A549 (cell line): ENCODE results near the gene SGCE.

ENCODE experiments used
- EP300 ChIP-seq, 2 experiments: fragments of >200 bp; sonication (Bioruptor Twin); formaldehyde crosslinking; IDR thresholded peaks; 2 replicates in 1 of 2; 3 replicates in 1 of 2; pipeline ENCODE4 v1.6.1; 2016 to 2017
- ESRRA ChIP-seq: fragments of 150-350 bp; IDR thresholded peaks from 2 replicates; pipeline ENCODE4 v1.6.1; 2014; ENCODE audit warnings: mild to moderate bottlenecking, low read length, borderline replicate concordance
- MYC ChIP-seq: IDR thresholded peaks from 2 replicates; pipeline ENCODE4 v1.6.1; 2012; ENCODE audit warnings: mild to moderate bottlenecking, inconsistent platforms, low read length, improper control_type of control experiment, borderline replicate concordance
- POLR2A ChIP-seq: IDR thresholded peaks from 2 replicates; pipeline ENCODE4 v1.6.1; 2012; ENCODE audit warnings: mild to moderate bottlenecking, low read length
- SMC3 ChIP-seq: fragments of >200 bp; sonication (Bioruptor Twin); formaldehyde crosslinking; IDR thresholded peaks from 3 replicates; pipeline ENCODE4 v1.6.1; 2018; ENCODE audit warnings: inconsistent platforms
- SREBF2 ChIP-seq: fragments of 450-650 bp; IDR thresholded peaks from 2 replicates; pipeline ENCODE4 v1.6.1; 2014; ENCODE audit warnings: mild to moderate bottlenecking, moderate library complexity
- TF ChIP-seq, protein P1 (sequence below): fragments of >200 bp; sonication (Bioruptor Twin); formaldehyde crosslinking; IDR thresholded peaks from 3 replicates; pipeline ENCODE4 v1.5.1; 2016
- TF ChIP-seq, protein P2 (sequence below): IDR thresholded peaks from 2 replicates; pipeline ENCODE4 v1.6.1; 2012
- TF ChIP-seq, protein P3 (sequence below): fragments of 150-350 bp; IDR thresholded peaks from 2 replicates; pipeline ENCODE4 v1.6.1; 2014; ENCODE audit warnings: low read depth, mild to moderate bottlenecking, low read length

DNA sequence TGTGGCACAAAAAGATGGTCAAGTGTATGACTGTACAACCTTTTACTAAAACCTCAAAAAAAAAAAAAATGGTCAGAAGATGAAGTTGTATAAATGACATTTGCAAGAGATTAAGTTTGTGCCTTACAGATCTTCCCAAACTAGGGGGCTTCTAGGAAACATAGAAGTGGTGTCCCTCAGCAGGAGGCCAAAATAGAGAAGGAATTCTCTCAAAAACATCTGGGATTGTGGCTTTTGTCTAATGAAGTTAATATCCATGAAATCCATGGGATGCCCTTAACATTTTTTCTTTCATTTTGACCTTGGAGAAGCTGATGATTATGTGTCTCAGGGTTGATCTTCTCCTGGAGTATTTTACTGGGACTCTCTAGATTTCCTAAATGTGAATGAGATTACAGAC, 84.1 kb downstream of the SGCE start:
- TF ChIP-seq POLR2A (no peak), SREBF2 (no peak), SMC3 (no peak), EP300 (IDR thresholded peaks at IDR 0.05) (no peak), MYC (no peak), ESRRA (no peak)
- TF ChIP-seq, protein P1, sequence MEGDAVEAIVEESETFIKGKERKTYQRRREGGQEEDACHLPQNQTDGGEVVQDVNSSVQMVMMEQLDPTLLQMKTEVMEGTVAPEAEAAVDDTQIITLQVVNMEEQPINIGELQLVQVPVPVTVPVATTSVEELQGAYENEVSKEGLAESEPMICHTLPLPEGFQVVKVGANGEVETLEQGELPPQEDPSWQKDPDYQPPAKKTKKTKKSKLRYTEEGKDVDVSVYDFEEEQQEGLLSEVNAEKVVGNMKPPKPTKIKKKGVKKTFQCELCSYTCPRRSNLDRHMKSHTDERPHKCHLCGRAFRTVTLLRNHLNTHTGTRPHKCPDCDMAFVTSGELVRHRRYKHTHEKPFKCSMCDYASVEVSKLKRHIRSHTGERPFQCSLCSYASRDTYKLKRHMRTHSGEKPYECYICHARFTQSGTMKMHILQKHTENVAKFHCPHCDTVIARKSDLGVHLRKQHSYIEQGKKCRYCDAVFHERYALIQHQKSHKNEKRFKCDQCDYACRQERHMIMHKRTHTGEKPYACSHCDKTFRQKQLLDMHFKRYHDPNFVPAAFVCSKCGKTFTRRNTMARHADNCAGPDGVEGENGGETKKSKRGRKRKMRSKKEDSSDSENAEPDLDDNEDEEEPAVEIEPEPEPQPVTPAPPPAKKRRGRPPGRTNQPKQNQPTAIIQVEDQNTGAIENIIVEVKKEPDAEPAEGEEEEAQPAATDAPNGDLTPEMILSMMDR, result no peak
- TF ChIP-seq, protein P2, sequence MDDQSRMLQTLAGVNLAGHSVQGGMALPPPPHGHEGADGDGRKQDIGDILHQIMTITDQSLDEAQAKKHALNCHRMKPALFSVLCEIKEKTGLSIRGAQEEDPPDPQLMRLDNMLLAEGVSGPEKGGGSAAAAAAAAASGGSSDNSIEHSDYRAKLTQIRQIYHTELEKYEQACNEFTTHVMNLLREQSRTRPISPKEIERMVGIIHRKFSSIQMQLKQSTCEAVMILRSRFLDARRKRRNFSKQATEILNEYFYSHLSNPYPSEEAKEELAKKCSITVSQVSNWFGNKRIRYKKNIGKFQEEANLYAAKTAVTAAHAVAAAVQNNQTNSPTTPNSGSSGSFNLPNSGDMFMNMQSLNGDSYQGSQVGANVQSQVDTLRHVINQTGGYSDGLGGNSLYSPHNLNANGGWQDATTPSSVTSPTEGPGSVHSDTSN, result no peak
- TF ChIP-seq, protein P3, sequence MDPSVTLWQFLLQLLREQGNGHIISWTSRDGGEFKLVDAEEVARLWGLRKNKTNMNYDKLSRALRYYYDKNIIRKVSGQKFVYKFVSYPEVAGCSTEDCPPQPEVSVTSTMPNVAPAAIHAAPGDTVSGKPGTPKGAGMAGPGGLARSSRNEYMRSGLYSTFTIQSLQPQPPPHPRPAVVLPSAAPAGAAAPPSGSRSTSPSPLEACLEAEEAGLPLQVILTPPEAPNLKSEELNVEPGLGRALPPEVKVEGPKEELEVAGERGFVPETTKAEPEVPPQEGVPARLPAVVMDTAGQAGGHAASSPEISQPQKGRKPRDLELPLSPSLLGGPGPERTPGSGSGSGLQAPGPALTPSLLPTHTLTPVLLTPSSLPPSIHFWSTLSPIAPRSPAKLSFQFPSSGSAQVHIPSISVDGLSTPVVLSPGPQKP, result no peak
